HepG2 (cell line): ENCODE data around the gene NRL. TPM values are rescaled to one million over a fixed set of nuclear protein-coding genes. Genes with fewer than 3 reads are reported as not detected.

Experiments used
- AFF4 ChIP-seq: sonication (generic); formaldehyde crosslinking; IDR thresholded peaks from 2 replicates; pipeline ENCODE4 v1.4.0; 2020; ENCODE audit warnings: missing genetic modification reagents
- ATF1 ChIP-seq: IDR thresholded peaks from 2 replicates; pipeline ENCODE4 v1.6.1; 2016; ENCODE audit warnings: mild to moderate bottlenecking, control low read depth
- ATRX ChIP-seq: sonication (generic); formaldehyde crosslinking; IDR thresholded peaks from 2 replicates; pipeline ENCODE4 v1.4.0; 2020; ENCODE audit warnings: missing genetic modification reagents, borderline replicate concordance
- FOXJ3 ChIP-seq: sonication (generic); formaldehyde crosslinking; IDR thresholded peaks from 2 replicates; pipeline ENCODE4 v1.4.0; 2020; ENCODE audit warnings: missing genetic modification reagents, mild to moderate bottlenecking, borderline replicate concordance
- GTF3A ChIP-seq: sonication (generic); formaldehyde crosslinking; conservative IDR thresholded peaks from 2 replicates; pipeline ENCODE4 v1.4.0; 2020; ENCODE audit warnings: mild to moderate bottlenecking, missing genetic modification reagents
- HMGXB3 ChIP-seq: sonication (generic); formaldehyde crosslinking; IDR thresholded peaks from 2 replicates; pipeline ENCODE4 v1.4.0; 2020; ENCODE audit warnings: missing genetic modification reagents, borderline replicate concordance
- NFKBIZ ChIP-seq: IDR thresholded peaks from 2 replicates; pipeline ENCODE4 v1.6.1; 2018; ENCODE audit warnings: missing genetic modification reagents, missing compliant biosample characterization
- RARA ChIP-seq: IDR thresholded peaks from 2 replicates; pipeline ENCODE4 v1.6.1; 2016; ENCODE audit warnings: missing genetic modification reagents, missing compliant biosample characterization
- SAFB2 ChIP-seq: sonication (generic); formaldehyde crosslinking; IDR thresholded peaks from 2 replicates; pipeline ENCODE4 v1.5.1; 2020; ENCODE audit warnings: missing genetic modification reagents, low read depth, mild to moderate bottlenecking, borderline replicate concordance
- SSRP1 ChIP-seq: IDR thresholded peaks from 2 replicates; pipeline ENCODE4 v1.6.1; 2016; ENCODE audit warnings: control low read depth
- TERF1 ChIP-seq: sonication (generic); formaldehyde crosslinking; IDR thresholded peaks from 2 replicates; pipeline ENCODE4 v1.8.0; 2022; ENCODE audit warnings: mild to moderate bottlenecking, missing genetic modification reagents, moderate library complexity
- ZBTB2 ChIP-seq: sonication (generic); formaldehyde crosslinking; IDR thresholded peaks from 2 replicates; pipeline ENCODE4 v1.8.0; 2022; ENCODE audit warnings: low read depth, missing genetic modification reagents
- ZKSCAN5 ChIP-seq: sonication (generic); formaldehyde crosslinking; IDR thresholded peaks from 2 replicates; pipeline ENCODE4 v1.5.1; 2020; ENCODE audit warnings: mild to moderate bottlenecking, missing genetic modification reagents
- ZKSCAN8 ChIP-seq: IDR thresholded peaks from 2 replicates; pipeline ENCODE4 v1.6.1; 2016; ENCODE audit warnings: borderline replicate concordance, missing genetic modification reagents, missing compliant biosample characterization
- ZNF180 ChIP-seq: sonication (generic); formaldehyde crosslinking; IDR thresholded peaks from 2 replicates; pipeline ENCODE4 v1.4.0; 2020; ENCODE audit warnings: low read depth, missing genetic modification reagents, borderline replicate concordance
- ZNF224 ChIP-seq: sonication (generic); formaldehyde crosslinking; IDR thresholded peaks from 2 replicates; pipeline ENCODE4 v1.5.0; 2020; ENCODE audit warnings: mild to moderate bottlenecking, missing genetic modification reagents
- ZNF549 ChIP-seq: sonication (generic); formaldehyde crosslinking; IDR thresholded peaks from 2 replicates; pipeline ENCODE4 v1.5.0; 2020; ENCODE audit warnings: missing genetic modification reagents
- polyA plus RNA-seq, 8 experiments: library from polyadenylated mRNA; depleted of rRNA in 3 of 8; stranded (reverse) in 7 of 8; unstranded in 1 of 8; fragments of >200 nt; fragmentation: Illumina TruSeq in 4 of 8; extraction: Trizol in 4 of 8; gene quantifications; 2 replicates each; pipeline versions ENCODE4 v1.2.1 to v1.2.3, GENCODE V29; 2011 to 2016; ENCODE audit warnings: low read depth in 4 of 8, missing spikeins in 1 of 8, mixed read lengths in 1 of 8; ENCODE audit not compliant: insufficient read depth in 1 of 8
- total RNA-seq, 5 experiments: library from RNA; depleted of rRNA; stranded (reverse); fragments of >200 nt; fragmentation: Illumina TruSeq; extraction: Trizol; gene quantifications; 2 replicates each; pipeline ENCODE4 v1.2.3, GENCODE V29; 2016; ENCODE audit warnings: low read depth in 1 of 5

NRL gene
- total and polyA plus RNA-seq, 2 of the 13 experiments (the other 11 are each of a cell fraction or from before 2014, with no cell fraction given) = 2.5 to 4.7 TPM

GRCh38 chr14:24080888-24081738, 33.6 kb downstream of the NRL start (continued):
- no peak for TF ChIP-seq ATRX (CRISPR knock-in tag)
- TF ChIP-seq ZNF180 = no peak
- 0 out of 2 replicates have a peak, but pooled peaks have one; percentile 20 for TF ChIP-seq ZBTB2 (CRISPR knock-in tag)
- no peak for TF ChIP-seq ZNF549
- no peak; the same call in 1 of the 2 replicates for TF ChIP-seq NFKBIZ (CRISPR knock-in tag)
- no peak for TF ChIP-seq ZKSCAN8 (CRISPR knock-in tag)
- TF ChIP-seq RARA (CRISPR knock-in tag) = peak; percentile 67
- peak; percentile 58; the same call in 1 of the 2 replicates for TF ChIP-seq HMGXB3 (CRISPR knock-in tag)
- no peak for TF ChIP-seq TERF1 (CRISPR knock-in tag)
- peak; percentile 80; the same call in 1 of the 2 replicates for TF ChIP-seq ZNF224 (CRISPR knock-in tag)
- TF ChIP-seq ATF1 (CRISPR knock-in tag) = no peak
- 0 out of 2 replicates have a peak, but pooled peaks have one; percentile 61 for TF ChIP-seq AFF4
- TF ChIP-seq SAFB2 = no peak; the same call in 1 of the 2 replicates
- no peak; the same call in 1 of the 2 replicates for TF ChIP-seq GTF3A (CRISPR knock-in tag)
- no peak for TF ChIP-seq SSRP1 (CRISPR knock-in tag)
- TF ChIP-seq FOXJ3 (CRISPR knock-in tag) = no peak
- no peak for TF ChIP-seq ZKSCAN5
